Measurements from ENCODE around the gene THUMPD2.

The THUMPD2 gene

DNA sequence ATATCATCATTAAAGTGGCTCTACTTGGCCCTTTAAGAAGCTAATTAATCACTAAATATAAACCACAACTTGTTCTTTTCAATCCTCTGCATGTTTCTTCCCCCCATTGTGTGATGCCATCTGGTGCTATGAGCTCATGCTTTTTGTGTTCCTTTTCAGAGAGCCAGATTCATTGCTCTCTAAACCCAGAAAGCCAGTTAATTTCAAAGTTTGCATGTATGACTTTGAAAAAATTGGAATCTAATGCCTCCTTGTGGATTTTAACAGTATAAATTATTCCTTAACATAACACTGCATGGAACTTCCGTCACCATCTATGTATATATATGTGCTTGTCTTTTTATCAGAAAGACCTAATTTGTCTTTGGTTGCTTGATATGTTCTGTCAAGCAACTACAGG is 82.2 kb downstream of the THUMPD2 start:
- no peak for TF ChIP-seq SUZ12 (IDR thresholded peaks at IDR 0.05; ENCODE audit: extremely low read depth, insufficient read depth, insufficient read length)
- TF ChIP-seq ZNF274 (IDR thresholded peaks at IDR 0.05; ENCODE audit: low read depth, low read length) = no peak
- no peak for TF ChIP-seq YY1 (IDR thresholded peaks at IDR 0.05; ENCODE audit: insufficient read depth, insufficient read length)
- DNase-seq (ENCODE audit: low read depth, low spot score) = no peak
- Histone ChIP-seq H3K9ac (ENCODE audit: insufficient read length, low read depth) (no peak overlapping the region), H3K27me3 (ENCODE audit: insufficient read depth, insufficient read length) (no peaks in the 10 kb centered on the region), H3K9me3 (ENCODE audit: insufficient read depth, low read length) (peaks cover 12% of the 10 kb centered on the region), H3K4me3 (ENCODE audit: insufficient read length, low read depth) (no peak overlapping the region), H3K36me3 (ENCODE audit: insufficient read depth, insufficient read length, low read length) (no peaks in the 10 kb centered on the region), H3K4me1 (ENCODE audit: insufficient read depth, insufficient read length) (no peaks in the 10 kb centered on the region)

DNA sequence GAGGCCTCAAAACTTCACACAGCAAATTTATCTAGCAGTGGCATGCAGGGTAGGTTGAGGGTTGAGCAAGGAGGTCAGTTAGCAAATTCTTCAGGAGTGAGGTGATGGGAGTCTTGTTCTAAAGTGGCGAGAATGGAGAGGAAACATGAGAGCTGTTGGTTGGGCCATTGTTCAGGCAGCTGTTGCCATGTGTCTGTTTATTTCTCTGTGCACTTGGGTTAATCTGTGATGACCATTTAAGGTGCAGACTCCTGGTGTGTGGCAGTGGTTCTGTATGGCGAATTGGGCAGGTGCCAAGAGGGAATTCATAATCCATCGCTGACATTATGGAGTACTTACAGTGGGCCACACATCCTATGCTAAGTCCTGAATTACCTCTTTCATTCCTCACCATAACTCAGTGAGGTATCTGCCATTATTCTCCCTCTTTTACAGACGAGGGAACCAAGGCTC is 82.9 kb downstream of the THUMPD2 start:
- no peaks in the 10 kb centered on the region for H3K27me3 ChIP-seq (ENCODE audit: insufficient read depth, insufficient read length)
- TF ChIP-seq SUZ12 (IDR thresholded peaks at IDR 0.05; ENCODE audit: extremely low read depth, insufficient read depth, insufficient read length) = no peak
- DNase-seq (ENCODE audit: low read depth, low spot score) = peak; percentile 35
- peaks cover 10% of the 10 kb centered on the region for H3K9me3 ChIP-seq (ENCODE audit: insufficient read depth, low read length)
- no peaks in the 10 kb centered on the region for H3K36me3 ChIP-seq (ENCODE audit: insufficient read depth, insufficient read length, low read length)
- no peak overlapping the region for H3K9ac ChIP-seq (ENCODE audit: insufficient read length, low read depth)
- no peaks in the 10 kb centered on the region for H3K4me1 ChIP-seq (ENCODE audit: insufficient read depth, insufficient read length)
- H3K4me3 ChIP-seq (ENCODE audit: insufficient read length, low read depth) = no peak overlapping the region

DNA sequence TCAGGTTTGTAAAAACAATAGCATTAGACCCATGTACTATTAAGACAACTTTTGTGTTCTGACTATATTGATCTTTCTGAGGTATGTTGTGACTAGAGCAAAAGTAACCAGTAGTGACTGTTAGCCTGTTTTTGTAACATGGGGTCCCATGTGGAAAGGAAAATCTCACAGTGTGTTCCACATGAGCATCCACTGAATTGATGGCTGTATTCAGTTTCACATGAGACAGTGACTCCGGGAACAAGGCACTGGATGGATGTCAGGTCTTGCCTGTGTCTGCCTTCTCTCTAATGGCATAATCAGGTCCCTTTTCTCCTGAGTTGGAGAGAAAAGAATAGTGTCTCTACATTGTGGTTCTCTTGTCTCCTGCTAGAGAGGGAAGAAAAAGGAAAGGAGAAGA is 85.8 kb downstream of the THUMPD2 start:
- DNase-seq (ENCODE audit: low read depth, low spot score) = no peak
- Histone ChIP-seq H3K9ac (ENCODE audit: insufficient read length, low read depth) (no peak overlapping the region), H3K4me3 (ENCODE audit: insufficient read length, low read depth) (no peak overlapping the region), H3K27me3 (ENCODE audit: insufficient read depth, insufficient read length) (no peaks in the 10 kb centered on the region), H3K4me1 (ENCODE audit: insufficient read depth, insufficient read length) (no peaks in the 10 kb centered on the region), H3K36me3 (ENCODE audit: insufficient read depth, insufficient read length, low read length) (no peaks in the 10 kb centered on the region), H3K9me3 (ENCODE audit: insufficient read depth, low read length) (peaks cover 9% of the 10 kb centered on the region; the same call in 1 of the 2 replicates)
- TF ChIP-seq SUZ12 (IDR thresholded peaks at IDR 0.05; ENCODE audit: extremely low read depth, insufficient read depth, insufficient read length) = no peak
- no peak for TF ChIP-seq ZNF274 (IDR thresholded peaks at IDR 0.05; ENCODE audit: low read depth, low read length)

DNA sequence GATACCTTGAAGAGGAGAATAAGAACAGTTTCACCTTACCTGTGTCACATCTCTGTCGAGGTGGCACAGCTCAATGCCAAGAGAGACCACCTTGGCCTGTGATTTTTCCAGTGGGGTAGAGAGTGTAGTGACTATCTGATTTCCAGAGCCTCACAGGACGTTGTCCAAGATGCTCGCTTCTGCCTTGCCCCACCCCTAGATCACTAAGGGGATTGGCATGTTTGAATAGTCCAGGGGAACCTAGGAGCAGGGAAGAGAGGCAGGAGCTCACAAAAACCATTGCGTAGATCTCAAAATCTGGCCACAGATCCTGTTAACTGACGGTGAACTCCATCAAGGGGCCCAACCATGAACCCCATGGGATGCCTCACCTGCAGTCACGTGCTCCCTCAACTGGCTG is 89.2 kb downstream of the THUMPD2 start:
- Histone ChIP-seq H3K36me3 (ENCODE audit: insufficient read depth, insufficient read length, low read length) (no peaks in the 10 kb centered on the region), H3K9me3 (ENCODE audit: insufficient read depth, low read length) (peaks cover 9% of the 10 kb centered on the region; the same call in 1 of the 2 replicates), H3K4me1 (ENCODE audit: insufficient read depth, insufficient read length) (no peaks in the 10 kb centered on the region), H3K4me3 (ENCODE audit: insufficient read length, low read depth) (no peak overlapping the region), H3K27me3 (ENCODE audit: insufficient read depth, insufficient read length) (no peaks in the 10 kb centered on the region), H3K9ac (ENCODE audit: insufficient read length, low read depth) (no peak overlapping the region)
- DNase-seq (ENCODE audit: low read depth, low spot score) = no peak
- TF ChIP-seq ZNF274 (IDR thresholded peaks at IDR 0.05; ENCODE audit: low read depth, low read length) (no peak), SUZ12 (IDR thresholded peaks at IDR 0.05; ENCODE audit: extremely low read depth, insufficient read depth, insufficient read length) (no peak), YY1 (IDR thresholded peaks at IDR 0.05; ENCODE audit: insufficient read depth, insufficient read length) (no peak)

DNA sequence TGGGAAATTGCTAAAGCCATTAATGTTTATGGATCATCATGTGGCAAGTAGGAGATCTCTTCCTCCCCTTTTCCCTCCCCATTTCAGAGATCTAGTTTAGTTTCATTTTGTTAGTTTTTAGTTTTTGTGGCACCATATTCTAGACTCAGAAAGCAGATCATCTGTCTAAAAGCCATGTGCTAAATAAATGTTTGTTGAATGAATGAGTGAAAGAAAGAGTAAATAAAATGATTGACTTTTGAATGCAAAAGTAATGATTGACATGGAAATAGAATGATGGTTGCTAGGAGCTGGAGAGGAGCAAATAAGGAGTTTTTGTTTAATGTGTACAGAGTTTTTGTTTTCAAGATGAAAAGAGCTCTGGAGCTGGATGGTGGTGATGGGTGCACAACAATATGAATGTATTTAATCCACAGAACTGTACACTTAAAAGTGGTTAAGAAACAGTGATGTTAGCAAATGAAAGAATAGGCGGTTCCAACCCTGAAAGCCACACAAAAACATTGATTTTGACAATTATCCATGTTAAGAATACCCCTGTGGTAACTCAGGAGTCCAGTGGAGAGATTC is 89.7 kb downstream of the THUMPD2 start:
- Histone ChIP-seq H3K9ac (ENCODE audit: insufficient read length, low read depth) (no peak overlapping the region), H3K36me3 (ENCODE audit: insufficient read depth, insufficient read length, low read length) (no peaks in the 10 kb centered on the region), H3K4me3 (ENCODE audit: insufficient read length, low read depth) (no peak overlapping the region), H3K4me1 (ENCODE audit: insufficient read depth, insufficient read length) (no peaks in the 10 kb centered on the region), H3K9me3 (ENCODE audit: insufficient read depth, low read length) (peaks cover 9% of the 10 kb centered on the region; the same call in 1 of the 2 replicates), H3K27me3 (ENCODE audit: insufficient read depth, insufficient read length) (no peaks in the 10 kb centered on the region)
- TF ChIP-seq YY1 (IDR thresholded peaks at IDR 0.05; ENCODE audit: insufficient read depth, insufficient read length) = no peak
- TF ChIP-seq SUZ12 (IDR thresholded peaks at IDR 0.05; ENCODE audit: extremely low read depth, insufficient read depth, insufficient read length) = no peak
- TF ChIP-seq ZNF274 (IDR thresholded peaks at IDR 0.05; ENCODE audit: low read depth, low read length) = no peak
- no peak for DNase-seq (ENCODE audit: low read depth, low spot score)

DNA sequence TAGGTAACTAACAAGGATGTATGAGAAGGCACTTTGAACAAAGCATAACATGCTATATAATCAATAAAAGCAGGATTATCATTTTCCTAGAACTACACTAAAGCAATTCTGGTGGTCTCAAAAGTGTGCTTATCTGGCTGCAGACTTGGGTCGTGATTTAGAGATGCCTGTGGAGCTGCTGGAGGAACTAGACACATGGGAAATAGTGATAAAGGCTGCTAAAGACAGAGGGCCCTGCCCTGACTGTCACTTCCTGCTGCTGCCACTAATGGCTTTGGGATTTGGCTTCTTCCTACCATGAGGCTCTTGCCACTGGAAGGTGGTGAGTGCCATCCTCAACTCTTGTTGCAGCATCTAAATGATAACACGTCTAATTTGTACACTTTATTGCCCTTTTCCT is 90.9 kb downstream of the THUMPD2 start:
- Histone ChIP-seq H3K27me3 (ENCODE audit: insufficient read depth, insufficient read length) (no peaks in the 10 kb centered on the region), H3K9ac (ENCODE audit: insufficient read length, low read depth) (no peak overlapping the region), H3K4me1 (ENCODE audit: insufficient read depth, insufficient read length) (no peaks in the 10 kb centered on the region), H3K4me3 (ENCODE audit: insufficient read length, low read depth) (no peak overlapping the region), H3K36me3 (ENCODE audit: insufficient read depth, insufficient read length, low read length) (no peaks in the 10 kb centered on the region), H3K9me3 (ENCODE audit: insufficient read depth, low read length) (peaks cover 9% of the 10 kb centered on the region; the same call in 1 of the 2 replicates)
- no peak for TF ChIP-seq YY1 (IDR thresholded peaks at IDR 0.05; ENCODE audit: insufficient read depth, insufficient read length)
- no peak for TF ChIP-seq ZNF274 (IDR thresholded peaks at IDR 0.05; ENCODE audit: low read depth, low read length)
- no peak for TF ChIP-seq SUZ12 (IDR thresholded peaks at IDR 0.05; ENCODE audit: extremely low read depth, insufficient read depth, insufficient read length)
- no peak for DNase-seq (ENCODE audit: low read depth, low spot score)

DNA sequence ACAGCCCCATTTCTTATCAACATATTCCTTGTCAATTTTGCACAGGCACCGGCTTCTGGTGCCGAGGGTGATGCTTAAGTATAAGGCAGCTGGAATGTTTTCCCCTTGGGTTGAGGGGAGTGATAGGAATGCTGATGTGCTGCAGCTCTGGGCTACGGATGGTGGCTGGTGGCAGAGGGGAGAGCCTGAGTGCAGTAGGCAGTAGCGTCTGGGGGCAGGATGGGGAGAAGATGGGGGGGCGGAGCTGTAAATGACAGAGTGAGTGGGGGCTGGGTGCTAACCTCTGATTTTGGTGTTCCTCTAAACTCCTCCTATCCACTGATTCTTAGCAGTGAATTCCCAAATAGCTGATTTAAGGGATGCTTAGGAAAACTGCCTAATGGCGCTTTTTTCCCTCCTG is 92.6 kb downstream of the THUMPD2 start:
- H3K4me1 ChIP-seq (ENCODE audit: insufficient read depth, insufficient read length) = no peaks in the 10 kb centered on the region
- no peak overlapping the region for H3K9ac ChIP-seq (ENCODE audit: insufficient read length, low read depth)
- H3K27me3 ChIP-seq (ENCODE audit: insufficient read depth, insufficient read length) = no peaks in the 10 kb centered on the region
- no peak for TF ChIP-seq YY1 (IDR thresholded peaks at IDR 0.05; ENCODE audit: insufficient read depth, insufficient read length)
- no peak for TF ChIP-seq ZNF274 (IDR thresholded peaks at IDR 0.05; ENCODE audit: low read depth, low read length)
- no peak for TF ChIP-seq SUZ12 (IDR thresholded peaks at IDR 0.05; ENCODE audit: extremely low read depth, insufficient read depth, insufficient read length)
- no peak for DNase-seq (ENCODE audit: low read depth, low spot score)
- H3K4me3 ChIP-seq (ENCODE audit: insufficient read length, low read depth) = no peak overlapping the region
- H3K9me3 ChIP-seq (ENCODE audit: insufficient read depth, low read length) = peaks cover 8% of the 10 kb centered on the region; the same call in 1 of the 2 replicates
- H3K36me3 ChIP-seq (ENCODE audit: insufficient read depth, insufficient read length, low read length) = no peaks in the 10 kb centered on the region
